Smooth muscle cell (in vitro differentiated cells): Measurements from ENCODE around the gene MCEMP1. TPM values are rescaled to one million over a fixed set of nuclear protein-coding genes. Genes with fewer than 3 reads are reported as not detected.

Source experiments
- DNase-seq: peaks from one replicate; lab custom pipeline; 2025; ENCODE audit not compliant: unreplicated experiment; lab: John Stamatoyannopoulos, UW
- H2AFZ ChIP-seq: fragments of 200-600 bp; sonication (generic); 2 replicates; pipeline ENCODE4 v1.6.0; 2016; ENCODE audit warnings: antibody characterized with exemption, low read depth, mild to moderate bottlenecking
- H3F3A ChIP-seq: fragments of 200-600 bp; sonication (generic); 2 replicates; pipeline ENCODE4 v1.6.0; 2017; ENCODE audit warnings: antibody characterized with exemption, low read depth
- H3K27ac ChIP-seq: fragments of 200-600 bp; sonication (generic); 2 replicates; pipeline ENCODE4 v1.5.1; 2016; ENCODE audit warnings: low read depth, mild to moderate bottlenecking
- H3K27me3 ChIP-seq: fragments of 200-600 bp; sonication (generic); 2 replicates; pipeline ENCODE4 v1.6.1; 2016; ENCODE audit warnings: low read depth, mild to moderate bottlenecking
- H3K36me3 ChIP-seq: fragments of 200-600 bp; sonication (generic); 2 replicates; pipeline ENCODE4 v1.5.1; 2016; ENCODE audit warnings: low read depth
- H3K4me1 ChIP-seq: fragments of 200-600 bp; sonication (generic); 2 replicates; pipeline ENCODE4 v1.5.1; 2016; ENCODE audit warnings: low read depth
- H3K4me2 ChIP-seq: fragments of 200-600 bp; sonication (generic); 2 replicates; pipeline ENCODE4 v1.6.0; 2016; ENCODE audit warnings: mild to moderate bottlenecking
- H3K4me3 ChIP-seq: fragments of 200-600 bp; sonication (generic); 2 replicates; pipeline ENCODE4 v1.5.1; 2016; ENCODE audit warnings: mild to moderate bottlenecking
- H3K79me2 ChIP-seq: fragments of 200-600 bp; sonication (generic); 2 replicates; pipeline ENCODE4 v1.6.0; 2016; ENCODE audit warnings: low read depth, mild to moderate bottlenecking
- H3K9ac ChIP-seq: fragments of 200-600 bp; sonication (generic); 2 replicates; pipeline ENCODE4 v1.6.0; 2016; ENCODE audit warnings: low read depth
- H3K9me3 ChIP-seq: fragments of 200-600 bp; sonication (generic); replicated peaks from 2 replicates; pipeline ENCODE4 v1.5.1; 2016; ENCODE audit warnings: low read depth
- H4K20me1 ChIP-seq: fragments of 200-600 bp; sonication (generic); 2 replicates; pipeline ENCODE4 v1.6.0; 2016; ENCODE audit warnings: low read depth
- WGBS: methylation state at CpG from one replicate; pipeline ENCODE4 v1.1.7; 2016; ENCODE audit warnings: low lambda C conversion rate; 5-methylcytosine and 5-hydroxymethylcytosine counted together
- polyA plus RNA-seq: library from polyadenylated mRNA; unstranded; fragments of >200 nt; fragmentation: Nextera tagmentation; extraction: Ambion mirVana; gene quantifications from 2 replicates; pipeline ENCODE4 v1.2.1, GENCODE V29; 2016
- total RNA-seq: library from RNA; depleted of rRNA; stranded (reverse); fragments of >200 nt; gene quantifications from 2 replicates; pipeline ENCODE4 v1.2.3, GENCODE V29; 2014
- TF ChIP-seq, protein P1 (sequence below): fragments of 200-600 bp; sonication (generic); IDR thresholded peaks from 2 replicates; pipeline ENCODE4 v1.5.1; 2017; ENCODE audit warnings: borderline replicate concordance, mild to moderate bottlenecking, antibody characterized with exemption; ENCODE audit not compliant: insufficient read depth, poor library complexity, severe bottlenecking

The MCEMP1 gene
- total and polyA plus RNA-seq, 2 experiments from 2014 or later = not detected

GRCh38 chr19:7706188-7706954 is 29.5 kb downstream of the MCEMP1 start:
- no peaks in the 10 kb centered on the region for H3F3A ChIP-seq
- WGBS = 93% methylated on average over 14 of the region's 14 CpGs

GRCh38 chr19:7706955-7707456 is 30.1 kb downstream of the MCEMP1 start:
- Histone ChIP-seq H3K79me2 (no peaks in the 10 kb centered on the region), H3K4me2 (no peak overlapping the region), H3K27ac (no peak overlapping the region), H3K4me3 (no peak overlapping the region), H3K27me3 (no peaks in the 10 kb centered on the region), H4K20me1 (no peaks in the 10 kb centered on the region), H3F3A (no peaks in the 10 kb centered on the region), H3K9ac (no peak overlapping the region), H3K9me3 (no peaks in the 10 kb centered on the region), H2AFZ (no peak overlapping the region), H3K36me3 (no peaks in the 10 kb centered on the region), H3K4me1 (no peaks in the 10 kb centered on the region)
- no peak for DNase-seq
- 85% methylated on average over 8 of the region's 8 CpGs for WGBS
- TF ChIP-seq, protein P1, sequence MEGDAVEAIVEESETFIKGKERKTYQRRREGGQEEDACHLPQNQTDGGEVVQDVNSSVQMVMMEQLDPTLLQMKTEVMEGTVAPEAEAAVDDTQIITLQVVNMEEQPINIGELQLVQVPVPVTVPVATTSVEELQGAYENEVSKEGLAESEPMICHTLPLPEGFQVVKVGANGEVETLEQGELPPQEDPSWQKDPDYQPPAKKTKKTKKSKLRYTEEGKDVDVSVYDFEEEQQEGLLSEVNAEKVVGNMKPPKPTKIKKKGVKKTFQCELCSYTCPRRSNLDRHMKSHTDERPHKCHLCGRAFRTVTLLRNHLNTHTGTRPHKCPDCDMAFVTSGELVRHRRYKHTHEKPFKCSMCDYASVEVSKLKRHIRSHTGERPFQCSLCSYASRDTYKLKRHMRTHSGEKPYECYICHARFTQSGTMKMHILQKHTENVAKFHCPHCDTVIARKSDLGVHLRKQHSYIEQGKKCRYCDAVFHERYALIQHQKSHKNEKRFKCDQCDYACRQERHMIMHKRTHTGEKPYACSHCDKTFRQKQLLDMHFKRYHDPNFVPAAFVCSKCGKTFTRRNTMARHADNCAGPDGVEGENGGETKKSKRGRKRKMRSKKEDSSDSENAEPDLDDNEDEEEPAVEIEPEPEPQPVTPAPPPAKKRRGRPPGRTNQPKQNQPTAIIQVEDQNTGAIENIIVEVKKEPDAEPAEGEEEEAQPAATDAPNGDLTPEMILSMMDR = no peak

More at GRCh38 chr19:7706188-7706954, 29.5 kb downstream of the MCEMP1 start:
- DNase-seq = no peak
- no peaks in the 10 kb centered on the region for H3K4me1 ChIP-seq
- no peak overlapping the region for H3K9ac ChIP-seq
- H4K20me1 ChIP-seq = no peaks in the 10 kb centered on the region
- no peaks in the 10 kb centered on the region for H3K36me3 ChIP-seq
- no peaks in the 10 kb centered on the region for H3K9me3 ChIP-seq
- H3K27me3 ChIP-seq = no peaks in the 10 kb centered on the region
- TF ChIP-seq, protein P1 = no peak
- no peak overlapping the region for H3K4me2 ChIP-seq
- no peak overlapping the region for H3K27ac ChIP-seq
- no peaks in the 10 kb centered on the region for H3K79me2 ChIP-seq
- no peak overlapping the region for H3K4me3 ChIP-seq
- no peak overlapping the region for H2AFZ ChIP-seq

GRCh38 chr19:7709932-7710460 is 33.1 kb downstream of the MCEMP1 start:
- Histone ChIP-seq H3K27ac (no peak overlapping the region), H3K9ac (no peak overlapping the region), H3K36me3 (no peaks in the 10 kb centered on the region), H3K79me2 (no peaks in the 10 kb centered on the region), H2AFZ (no peak overlapping the region), H3K4me3 (no peak overlapping the region), H3K9me3 (no peaks in the 10 kb centered on the region), H3K4me1 (no peaks in the 10 kb centered on the region), H4K20me1 (no peaks in the 10 kb centered on the region), H3F3A (no peaks in the 10 kb centered on the region), H3K27me3 (no peaks in the 10 kb centered on the region), H3K4me2 (no peak overlapping the region)
- TF ChIP-seq, protein P1 = no peak
- WGBS = 87% methylated on average over 10 of the region's 10 CpGs
- DNase-seq = no peak
